Mucosa of descending colon (tissue), 3 donors: Measurements from ENCODE around the gene SEMA4B. TPM values are rescaled to one million over a fixed set of nuclear protein-coding genes. Genes with fewer than 3 reads are reported as not detected.

ENCODE experiments used
- ATAC-seq: fragments of 200-7000 bp; cut with Tn5 transposase; one replicate; pipeline ENCODE4 v1.9.1; 2020; ENCODE audit warnings: mild to moderate bottlenecking, moderate library complexity
- DNase-seq, 3 donors: peaks; one replicate each; pipeline ENCODE4 v3.0.0-alpha.2; 2020
- H3K36me3 ChIP-seq: fragments of 200-600 bp; one replicate; pipeline ENCODE4 v1.8.0; 2021; ENCODE audit warnings: low read depth, mild to moderate bottlenecking
- H3K4me1 ChIP-seq: fragments of 200-600 bp; one replicate; pipeline ENCODE4 v1.8.0; 2021; ENCODE audit warnings: low read depth, mild to moderate bottlenecking
- H3K4me3 ChIP-seq: fragments of 200-600 bp; one replicate; pipeline ENCODE4 v1.8.0; 2021; ENCODE audit warnings: mild to moderate bottlenecking
- H3K9me3 ChIP-seq: fragments of 200-600 bp; one replicate; pipeline ENCODE4 v1.8.0; 2021; ENCODE audit warnings: mild to moderate bottlenecking
- CTCF ChIP-seq: fragments of 200-600 bp; IDR thresholded peaks from one replicate; pipeline ENCODE4 v1.8.0; 2022; ENCODE audit warnings: antibody characterized with exemption, mild to moderate bottlenecking
- intact Hi-C, 2 donors: fragments of 100-400 bp; cut with DNase I in 1 of 2; cut with micrococcal nuclease in 1 of 2; formaldehyde crosslinking; loops; one replicate each; pipeline versions ENCODE4 v1.11.0 to v1.11.1; 2022; cut with DNase I, micrococcal nuclease
- total RNA-seq, 3 donors: library from RNA; stranded (reverse); fragmentation: NEBNext Ultra II Directional in 2 of 3; extraction: Animal tissue kit (Norgen Biotek cat#: 25700) in 2 of 3; gene quantifications; one replicate each; pipeline versions ENCODE4 v1.2.1 to v1.2.4, GENCODE V29; 2021 to 2023
- donor health status: DM: no; HTN: no; CAD: no; lungs with moderate emphysema.
- donor health status: DM: no; HTN: no; CAD: no.
- donor health status: DM: no; HTN: yes; CAD: no.

SEMA4B gene
- total RNA-seq, 3 donors from 2014 or later = 118 to 146 (median 131) TPM

- intact Hi-C loops = no loop called here
- no peak for TF ChIP-seq CTCF
- no peaks in the 10 kb centered on the region for H3K36me3 ChIP-seq
- ATAC-seq = peak; percentile 82
- no peak overlapping the region for H3K4me3 ChIP-seq
- DNase-seq = peak; percentile 81 to 92 (median 88)
- H3K4me1 ChIP-seq = peaks cover 57% of the 10 kb centered on the region
- no peaks in the 10 kb centered on the region for H3K9me3 ChIP-seq
Observed at GRCh38 chr15:90190606-90191343, 10.4 kb upstream of the SEMA4B start.

GRCh38 chr15:90191344-90191687 lies 9.8 kb upstream of the SEMA4B start:
- DNase-seq = no peak
- no peaks in the 10 kb centered on the region for H3K36me3 ChIP-seq
- no peak overlapping the region for H3K4me3 ChIP-seq
- TF ChIP-seq CTCF = no peak
- H3K4me1 ChIP-seq = peaks cover 51% of the 10 kb centered on the region
- ATAC-seq = peak; percentile 13
- H3K9me3 ChIP-seq = no peaks in the 10 kb centered on the region
- intact Hi-C loops = no loop called here

GRCh38 chr15:90191794-90192509 lies 9.2 kb upstream of the SEMA4B start:
- no peak for TF ChIP-seq CTCF
- DNase-seq = peak; percentile 92 to 94 (median 92)
- intact Hi-C loops = no loop called here
- no peaks in the 10 kb centered on the region for H3K36me3 ChIP-seq
- no peaks in the 10 kb centered on the region for H3K9me3 ChIP-seq
- no peak overlapping the region for H3K4me3 ChIP-seq
- ATAC-seq = peak; percentile 88
- peaks cover 45% of the 10 kb centered on the region for H3K4me1 ChIP-seq

GRCh38 chr15:90192961-90193786 lies 8.0 kb upstream of the SEMA4B start:
- intact Hi-C loops = no loop called here
- no peak for ATAC-seq
- H3K4me1 ChIP-seq = peaks cover 41% of the 10 kb centered on the region

More at GRCh38 chr15:90192961-90193786, 8.0 kb upstream of the SEMA4B start:
- no peak for TF ChIP-seq CTCF
- Histone ChIP-seq H3K4me3 (no peak overlapping the region), H3K9me3 (no peaks in the 10 kb centered on the region), H3K36me3 (no peaks in the 10 kb centered on the region)
- peak in 2 of 3 donors; percentile 22 to 34 for DNase-seq
